GM20000 (cell line): ENCODE results near the gene M1AP.

Experiments used
- DNase-seq: peaks from one replicate; pipeline ENCODE4 v3.0.0; 2012; ENCODE audit warnings: low spot score
- CTCF ChIP-seq: IDR thresholded peaks from 2 replicates; pipeline ENCODE4 v1.5.1; 2012; ENCODE audit warnings: mild to moderate bottlenecking, control low read depth; ENCODE audit errors: extremely low read depth, missing control alignments

Gene M1AP

GRCh38 chr2:74522516-74522915 is 125.6 kb downstream of the M1AP start:
- TF ChIP-seq CTCF = no peak
- no peak for DNase-seq

- DNase-seq = no peak
- no peak for TF ChIP-seq CTCF
These were observed 131.5 kb downstream of the M1AP start for GRCh38 chr2:74516650-74517049.

GRCh38 chr2:74515981-74516633 is 132.0 kb downstream of the M1AP start:
- peak; percentile 95 for DNase-seq
- TF ChIP-seq CTCF = no peak

- no peak for TF ChIP-seq CTCF
- DNase-seq = peak; percentile 45
These were observed 132.7 kb downstream of the M1AP start for GRCh38 chr2:74515271-74515980.

GRCh38 chr2:74514368-74515270 is 133.5 kb downstream of the M1AP start, which contains the start of gene TLX2:
TSS of gene TLX2 (plus strand) at chr2:74514450. CDS start at chr2:74514807, 357 bp downstream.
- no peak for TF ChIP-seq CTCF
- peak; percentile 53 for DNase-seq

GRCh38 chr2:74513605-74514367 is 134.3 kb downstream of the M1AP start:
- no peak for TF ChIP-seq CTCF
- peak; percentile 43 for DNase-seq
